OCI-M2 (cell line): ENCODE results near the gene LIX1L.

Experiments used
- DNase-seq: peaks from one replicate; lab custom pipeline; 2025; ENCODE audit not compliant: unreplicated experiment; lab: John Stamatoyannopoulos, UW

The LIX1L gene

GRCh38 chr1:145985502-145986439 is 28.0 kb upstream of the LIX1L start:
- no peak for DNase-seq

GRCh38 chr1:145985129-145985501 is 27.3 kb upstream of the LIX1L start:
- DNase-seq: no peak

GRCh38 chr1:145983960-145984830 is 26.4 kb upstream of the LIX1L start:
- DNase-seq: no peak

GRCh38 chr1:145983206-145983675 is 25.4 kb upstream of the LIX1L start:
- DNase-seq: no peak

GRCh38 chr1:145982010-145982723 is 24.4 kb upstream of the LIX1L start:
- DNase-seq: no peak

- no peak for DNase-seq
Measured at GRCh38 chr1:145980457-145980994, 22.7 kb upstream of the LIX1L start.

GRCh38 chr1:145979746-145980456 is 22.1 kb upstream of the LIX1L start:
- no peak for DNase-seq

- DNase-seq: peak; percentile 83
Measured at GRCh38 chr1:145978854-145979745, 21.3 kb upstream of the LIX1L start.

- DNase-seq: no peak
Measured at GRCh38 chr1:145978471-145978853, 20.6 kb upstream of the LIX1L start.

GRCh38 chr1:145977486-145978470 is 20.0 kb upstream of the LIX1L start:
- no peak for DNase-seq

- no peak for DNase-seq
Measured at GRCh38 chr1:145977016-145977415, 19.2 kb upstream of the LIX1L start.

- no peak for DNase-seq
Measured at GRCh38 chr1:145975216-145975615, 17.4 kb upstream of the LIX1L start.

- DNase-seq: no peak
Measured at GRCh38 chr1:145974721-145975120, 16.9 kb upstream of the LIX1L start.

- no peak for DNase-seq
Measured at GRCh38 chr1:145972580-145972979, 14.8 kb upstream of the LIX1L start.

GRCh38 chr1:145967288-145967687 is 9.5 kb upstream of the LIX1L start:
- no peak for DNase-seq

- no peak for DNase-seq
Measured at GRCh38 chr1:145965119-145965744, 7.4 kb upstream of the LIX1L start.

- DNase-seq: peak; percentile 82
Measured at GRCh38 chr1:145964328-145965118, 6.7 kb upstream of the LIX1L start, which contains the start of the genes ANKRD34A and POLR3GL. TSS of gene ANKRD34A (minus strand) at chr1:145964575. CDS start at chr1:145961759, 2,816 bp downstream. TSS of gene POLR3GL (plus strand) at chr1:145964690. CDS start at chr1:145974866, 10,176 bp downstream.
